NT2/D1 (cell line): ENCODE data around the gene SMIM29.

Experiments used
- DNase-seq: peaks from one replicate; pipeline ENCODE4 v3.0.0-alpha.2; 2011; ENCODE audit warnings: low read depth, low spot score
- H3K27me3 ChIP-seq: 2 replicates; pipeline ENCODE4 v1.6.0; 2011; ENCODE audit warnings: mild to moderate bottlenecking; ENCODE audit not compliant: insufficient read length, insufficient read depth
- H3K36me3 ChIP-seq: 2 replicates; pipeline ENCODE4 v1.6.1; 2011; ENCODE audit warnings: mild to moderate bottlenecking, low read length, mixed read lengths; ENCODE audit not compliant: insufficient read depth, insufficient read length
- H3K4me1 ChIP-seq: 2 replicates; pipeline ENCODE4 v1.5.1; 2011; ENCODE audit not compliant: insufficient read depth, insufficient read length
- H3K4me3 ChIP-seq: 2 replicates; pipeline ENCODE4 v1.5.1; 2011; ENCODE audit warnings: low read depth; ENCODE audit not compliant: insufficient read length
- H3K9ac ChIP-seq: 2 replicates; pipeline ENCODE4 v1.6.0; 2011; ENCODE audit warnings: low read depth; ENCODE audit not compliant: insufficient read length
- H3K9me3 ChIP-seq: 2 replicates; pipeline ENCODE4 v1.5.1; 2011; ENCODE audit warnings: mild to moderate bottlenecking, low read length; ENCODE audit not compliant: insufficient read depth
- SUZ12 ChIP-seq: IDR thresholded peaks from 2 replicates; pipeline ENCODE4 v1.6.1; 2011; ENCODE audit not compliant: insufficient read length, insufficient read depth; ENCODE audit errors: extremely low read depth
- YY1 ChIP-seq: IDR thresholded peaks from 2 replicates; pipeline ENCODE4 v1.6.1; 2011; ENCODE audit not compliant: insufficient read length, insufficient read depth
- ZNF274 ChIP-seq: IDR thresholded peaks from 2 replicates; pipeline ENCODE4 v1.6.1; 2011; ENCODE audit warnings: mild to moderate bottlenecking, low read depth, low read length

The SMIM29 gene

GRCh38 chr6:34234667-34235306 is 14.0 kb downstream of the SMIM29 start:
- Histone ChIP-seq H3K4me1 (peaks cover 4% of the 10 kb centered on the region), H3K36me3 (peaks cover 22% of the 10 kb centered on the region), H3K9ac (peak overlapping the region; percentile 94), H3K4me3 (peak overlapping the region; percentile 65), H3K27me3 (no peaks in the 10 kb centered on the region), H3K9me3 (no peaks in the 10 kb centered on the region)
- no peak for DNase-seq
- TF ChIP-seq SUZ12 (no peak), ZNF274 (no peak), YY1 (no peak)

- no peaks in the 10 kb centered on the region for H3K9me3 ChIP-seq
- peaks cover 14% of the 10 kb centered on the region for H3K36me3 ChIP-seq
- no peak for DNase-seq
- peak overlapping the region; percentile 65 for H3K4me3 ChIP-seq
- H3K27me3 ChIP-seq, result no peaks in the 10 kb centered on the region
- H3K4me1 ChIP-seq, result peaks cover 4% of the 10 kb centered on the region
- TF ChIP-seq YY1 (no peak), ZNF274 (no peak), SUZ12 (no peak)
- peak overlapping the region; percentile 94 for H3K9ac ChIP-seq
Observed at GRCh38 chr6:34233867-34234266, 14.9 kb downstream of the SMIM29 start.

GRCh38 chr6:34232901-34233300 is 15.9 kb downstream of the SMIM29 start:
- Histone ChIP-seq H3K27me3 (no peaks in the 10 kb centered on the region), H3K9me3 (no peaks in the 10 kb centered on the region), H3K36me3 (peaks cover 5% of the 10 kb centered on the region), H3K4me3 (no peak overlapping the region), H3K9ac (no peak overlapping the region), H3K4me1 (peaks cover 4% of the 10 kb centered on the region)
- DNase-seq, result no peak
- TF ChIP-seq ZNF274 (no peak), SUZ12 (no peak), YY1 (no peak)

- peaks cover 10% of the 10 kb centered on the region for H3K4me1 ChIP-seq
- H3K36me3 ChIP-seq, result no peaks in the 10 kb centered on the region
- no peaks in the 10 kb centered on the region for H3K9me3 ChIP-seq
- no peak for DNase-seq
- H3K27me3 ChIP-seq, result no peaks in the 10 kb centered on the region
- no peak overlapping the region for H3K4me3 ChIP-seq
- TF ChIP-seq YY1, result no peak
- TF ChIP-seq ZNF274, result no peak
- TF ChIP-seq SUZ12, result no peak
- no peak overlapping the region for H3K9ac ChIP-seq
Observed at GRCh38 chr6:34231566-34232336, 17.1 kb downstream of the SMIM29 start.

- no peak for DNase-seq
- Histone ChIP-seq H3K27me3 (no peaks in the 10 kb centered on the region), H3K4me1 (peaks cover 16% of the 10 kb centered on the region)
Observed at GRCh38 chr6:34230653-34231371, 18.0 kb downstream of the SMIM29 start.

GRCh38 chr6:34229877-34230276 is 18.9 kb downstream of the SMIM29 start:
- DNase-seq, result no peak
- Histone ChIP-seq H3K9ac (no peak overlapping the region), H3K36me3 (no peaks in the 10 kb centered on the region), H3K4me3 (no peak overlapping the region), H3K4me1 (peaks cover 16% of the 10 kb centered on the region), H3K9me3 (no peaks in the 10 kb centered on the region), H3K27me3 (no peaks in the 10 kb centered on the region)
- no peak for TF ChIP-seq SUZ12
- no peak for TF ChIP-seq YY1
- TF ChIP-seq ZNF274, result no peak

More at GRCh38 chr6:34230653-34231371, 18.0 kb downstream of the SMIM29 start:
- no peaks in the 10 kb centered on the region for H3K36me3 ChIP-seq
- H3K9ac ChIP-seq, result peak overlapping the region; percentile 4
- TF ChIP-seq YY1, result no peak
- TF ChIP-seq ZNF274, result no peak
- no peak for TF ChIP-seq SUZ12
- H3K4me3 ChIP-seq, result no peak overlapping the region
- H3K9me3 ChIP-seq, result no peaks in the 10 kb centered on the region
